B cell (primary cell): ENCODE data around the gene BHLHA15. TPM values are rescaled to one million over a fixed set of nuclear protein-coding genes. Genes with fewer than 3 reads are reported as not detected.

ENCODE experiments used
- ATAC-seq: fragments of 200-7000 bp; cut with Tn5 transposase; one replicate; pipeline ENCODE4 v1.10.0; 2021; ENCODE audit warnings: low read depth, mild to moderate bottlenecking, moderate number of reproducible peaks, moderate library complexity
- CTCF ChIA-PET: fragments of 350-600 bp; sonication (Branson Sonifier 250); formaldehyde crosslinking; loops from one replicate; lab custom pipeline; 2021; ENCODE audit warnings: antibody characterized with exemption, inconsistent platforms; lab: Charles Lee
- POLR2A ChIA-PET: fragments of 350-600 bp; sonication (Branson Sonifier 250); formaldehyde crosslinking; loops from one replicate; lab custom pipeline; 2021; ENCODE audit warnings: antibody characterized with exemption; lab: Charles Lee
- DNase-seq: peaks from one replicate; pipeline ENCODE4 v3.0.0; 2013
- H2AFZ ChIP-seq: 2 replicates; pipeline ENCODE4 v1.6.1; 2012; ENCODE audit warnings: mild to moderate bottlenecking, low read depth, low read length; ENCODE audit not compliant: insufficient read depth, poor library complexity, severe bottlenecking
- H3K27ac ChIP-seq, 2 donors: 1 replicate in 1 of 2; 2 replicates in 1 of 2; pipeline ENCODE4 v1.5.1; 2012 to 2013; ENCODE audit warnings: low read length in 2 of 2, mild to moderate bottlenecking in 2 of 2, moderate library complexity in 1 of 2
- H3K27me3 ChIP-seq, 4 experiments: fragments of 200-600 bp in 1 of 4; sonication (generic) in 1 of 4; replicated peaks in 1 of 4; 1 replicate in 2 of 4; 2 replicates in 2 of 4; pipeline versions ENCODE4 v1.6.1 to v1.7.0; 2013 to 2016; ENCODE audit warnings: low read length in 3 of 4, mild to moderate bottlenecking in 2 of 4, mixed read lengths in 1 of 4, moderate library complexity in 1 of 4; ENCODE audit not compliant: insufficient read depth in 4 of 4, control insufficient read depth in 3 of 4; ENCODE audit errors: control extremely low read depth in 1 of 4
- H3K36me3 ChIP-seq, 2 experiments: replicated peaks in 1 of 2; 1 replicate in 1 of 2; 2 replicates in 1 of 2; pipeline versions ENCODE4 v1.6.1 to v1.7.1; 2013; ENCODE audit warnings: low read length in 1 of 2; ENCODE audit not compliant: insufficient read depth in 2 of 2, control insufficient read depth in 1 of 2; ENCODE audit errors: control extremely low read depth in 1 of 2, extremely low read depth in 1 of 2
- H3K4me1 ChIP-seq, 2 donors: fragments of 200-600 bp in 1 of 2; sonication (generic) in 1 of 2; 1 replicate in 1 of 2; 2 replicates in 1 of 2; pipeline versions ENCODE4 v1.5.1 to v1.6.1; 2013 to 2017; ENCODE audit warnings: low read length in 2 of 2; ENCODE audit not compliant: control insufficient read depth in 2 of 2, insufficient read depth in 2 of 2
- H3K4me2 ChIP-seq: replicated peaks from 2 replicates; pipeline ENCODE3; 2012; ENCODE audit warnings: mild to moderate bottlenecking, low read depth, low read length; ENCODE audit not compliant: poor library complexity, severe bottlenecking
- H3K4me3 ChIP-seq, 5 experiments: fragments of 200-600 bp in 1 of 5; sonication (generic) in 1 of 5; 1 replicate in 3 of 5; 2 replicates in 2 of 5; pipeline versions ENCODE4 v1.5.1 to v1.7.0; 2011 to 2016; ENCODE audit warnings: low read length in 4 of 5, mild to moderate bottlenecking in 4 of 5, low read depth in 2 of 5, control low read depth in 1 of 5, moderate library complexity in 1 of 5; ENCODE audit not compliant: insufficient read depth in 1 of 5; ENCODE audit errors: control extremely low read depth in 1 of 5, extremely low read depth in 1 of 5
- H3K79me2 ChIP-seq: fragments of 200-600 bp; sonication (generic); one replicate; pipeline ENCODE4 v1.6.0; 2016; ENCODE audit warnings: low read length; ENCODE audit not compliant: control insufficient read depth, insufficient read depth
- H3K9ac ChIP-seq: fragments of 200-600 bp; sonication (generic); 2 replicates; pipeline ENCODE4 v1.6.1; 2017; ENCODE audit warnings: mild to moderate bottlenecking, low read length, moderate library complexity
- H3K9me3 ChIP-seq, 3 donors: one replicate each; pipeline versions ENCODE4 v1.6.1 to v1.7.1; 2013; ENCODE audit warnings: low read length in 2 of 3; ENCODE audit not compliant: control insufficient read depth in 2 of 3, insufficient read depth in 1 of 3; ENCODE audit errors: control extremely low read depth in 1 of 3
- H4K20me1 ChIP-seq: 2 replicates; pipeline ENCODE4 v1.6.0; 2012; ENCODE audit warnings: mild to moderate bottlenecking, low read length; ENCODE audit not compliant: insufficient read depth, control insufficient read depth, poor library complexity, severe bottlenecking
- H3K27ac Mint-ChIP-seq: one replicate; pipeline ENCODE4 v1.8.0; 2021; ENCODE audit warnings: mixed read lengths
- H3K27me3 Mint-ChIP-seq: one replicate; pipeline ENCODE4 v1.8.0; 2021; ENCODE audit warnings: mixed read lengths
- H3K4me1 Mint-ChIP-seq: one replicate; pipeline ENCODE4 v1.8.0; 2021; ENCODE audit warnings: mixed read lengths
- H3K4me3 Mint-ChIP-seq: one replicate; pipeline ENCODE4 v1.8.0; 2021; ENCODE audit warnings: mixed read lengths
- H3K9me3 Mint-ChIP-seq: one replicate; pipeline ENCODE4 v1.8.0; 2022; ENCODE audit warnings: mixed read lengths; ENCODE audit not compliant: insufficient read depth
- CTCF ChIP-seq: fragments of 200-600 bp; IDR thresholded peaks from one replicate; pipeline ENCODE4 v1.8.0; 2022; ENCODE audit warnings: antibody characterized with exemption, mild to moderate bottlenecking
- EZH2 ChIP-seq: IDR thresholded peaks from 2 replicates; pipeline ENCODE4 v1.6.1; 2012; ENCODE audit warnings: borderline replicate concordance, low read depth, mild to moderate bottlenecking, moderate library complexity, low read length; ENCODE audit not compliant: insufficient read depth, poor library complexity, severe bottlenecking
- whole genome bisulfite sequencing: methylation state at CpG from one replicate; pipeline ENCODE4 v1.1.5; 2013; ENCODE audit warnings: missing lambda C conversion rate; ENCODE audit not compliant: insufficient coverage; 5-methylcytosine and 5-hydroxymethylcytosine counted together
- intact Hi-C: fragments of 100-400 bp; cut with micrococcal nuclease; formaldehyde crosslinking; loops from one replicate; pipeline ENCODE4 v1.10.0; 2022
- polyA plus RNA-seq: library from polyadenylated mRNA; depleted of rRNA; stranded (reverse); fragments of >200 nt; gene quantifications from 2 replicates; pipeline ENCODE4 v1.2.3, GENCODE V29; 2012
- total RNA-seq, 2 donors: library from RNA; stranded (reverse); fragments of 120-200 nt in 1 of 2; gene quantifications; 1 replicate in 1 of 2; 2 replicates in 1 of 2; pipeline versions ENCODE4 v1.2.3 to v1.2.4, GENCODE V29; 2013 to 2022

BHLHA15 gene
- total and polyA plus RNA-seq, 2 donors (not counting 1 experiment from before 2014, with no cell fraction given): 0.74 to 2.2 TPM

DNA sequence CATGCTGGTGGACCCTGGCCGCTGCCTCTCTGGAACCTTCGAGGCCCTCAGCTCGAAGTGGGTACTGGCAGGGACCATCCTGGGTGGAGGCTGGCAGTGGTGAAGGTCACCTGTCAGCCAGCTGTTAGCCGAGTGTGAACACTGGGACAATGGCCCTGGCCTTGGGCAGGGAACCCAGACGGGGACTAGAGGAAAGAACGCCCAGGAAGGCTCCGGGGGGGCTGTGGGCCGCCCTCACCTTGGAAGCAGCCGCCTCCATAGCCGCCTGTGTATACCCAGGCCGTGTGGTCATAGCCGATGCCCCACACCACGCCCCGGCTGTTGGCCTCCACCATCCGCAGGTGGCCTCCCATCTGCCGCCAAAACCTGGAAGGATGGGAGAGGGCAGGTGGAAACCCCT lies 17.6 kb downstream of the BHLHA15 start:
- Histone ChIP-seq H3K36me3 (peaks cover 0 to 55% of the 10 kb centered on the region in 2 experiments), H3K4me1 (no peaks in the 10 kb centered on the region), H3K9ac (no peak overlapping the region), H2AFZ (no peak overlapping the region), H3K9me3 (no peaks in the 10 kb centered on the region), H3K4me2 (no peak overlapping the region), H3K79me2 (no peaks in the 10 kb centered on the region), H3K27ac (no peak overlapping the region), H3K27me3 (peaks cover 0 to 3% (median 0%) of the 10 kb centered on the region in 4 experiments), H3K4me3 (no peak overlapping the region), H4K20me1 (peaks cover 7% of the 10 kb centered on the region)
- ChIA-PET CTCF (no interaction called here), POLR2A (no interaction called here)
- DNase-seq (no peak), ATAC-seq (no peak)
- H3K27me3 Mint-ChIP-seq: no peaks in the 10 kb centered on the region
- TF ChIP-seq EZH2 (no peak), CTCF (no peak)
- no peaks in the 10 kb centered on the region for H3K9me3 Mint-ChIP-seq
- H3K4me3 Mint-ChIP-seq: no peak overlapping the region
- no peaks in the 10 kb centered on the region for H3K4me1 Mint-ChIP-seq
- over 99% methylated on average over 16 of the region's 16 CpGs for WGBS
- intact Hi-C loops: no loop called here
- no peak overlapping the region for H3K27ac Mint-ChIP-seq

DNA sequence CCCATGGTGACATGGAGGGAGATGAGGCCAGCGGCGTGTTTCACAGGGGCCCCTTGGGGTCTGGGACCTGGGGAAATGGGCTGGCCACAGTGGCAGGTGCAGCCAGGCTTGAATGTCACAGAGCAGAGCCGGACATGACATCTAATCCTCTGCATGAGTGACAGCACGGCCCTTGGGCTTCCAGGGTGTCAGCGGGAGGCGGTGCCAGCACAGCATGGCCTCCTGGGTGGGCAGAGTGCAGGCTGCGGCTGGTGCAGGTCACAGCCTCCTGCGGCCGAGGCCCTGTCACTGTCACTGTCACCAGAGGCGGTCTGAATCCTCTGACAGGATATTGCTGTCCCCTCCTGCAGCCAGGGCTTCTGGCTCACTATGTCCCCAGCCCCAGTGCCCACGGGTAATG lies 18.2 kb downstream of the BHLHA15 start:
- intact Hi-C loops: no loop called here
- no peak for DNase-seq
- Mint-ChIP-seq H3K4me3 (no peak overlapping the region), H3K27me3 (no peaks in the 10 kb centered on the region), H3K9me3 (no peaks in the 10 kb centered on the region), H3K4me1 (no peaks in the 10 kb centered on the region), H3K27ac (no peak overlapping the region)
- no peak for TF ChIP-seq CTCF
- no peak overlapping the region for H3K27ac ChIP-seq
- no peaks in the 10 kb centered on the region for H3K27me3 ChIP-seq
- peaks cover 0 to 51% of the 10 kb centered on the region in 2 experiments for H3K36me3 ChIP-seq
- no peak overlapping the region for H3K4me2 ChIP-seq
- ATAC-seq: no peak
- no peaks in the 10 kb centered on the region for H3K79me2 ChIP-seq
- peaks cover under 1% of the 10 kb centered on the region for H4K20me1 ChIP-seq
- H3K4me3 ChIP-seq: no peak overlapping the region
- H2AFZ ChIP-seq: no peak overlapping the region
- ChIA-PET POLR2A (no interaction called here), CTCF (interaction anchor here (0.7 kb wide), 1 partner anchor 28 kb away, joined by 3 read pairs; no protein-coding TSS in a partner anchor)
- WGBS: 85% methylated on average over 11 of the region's 11 CpGs
- no peaks in the 10 kb centered on the region for H3K4me1 ChIP-seq
- H3K9ac ChIP-seq: no peak overlapping the region
- H3K9me3 ChIP-seq: no peaks in the 10 kb centered on the region
